WTC11 (cell line): ENCODE results near the gene E2F2. TPM values are rescaled to one million over a fixed set of nuclear protein-coding genes. Genes with fewer than 3 reads are reported as not detected.

Source experiments
- AFF4 ChIP-seq: sonication (generic); formaldehyde crosslinking; IDR thresholded peaks from 2 replicates; pipeline ENCODE4 v1.8.1; 2023; ENCODE audit warnings: mild to moderate bottlenecking, missing genetic modification reagents, borderline replicate concordance
- ATF6 ChIP-seq: sonication (generic); formaldehyde crosslinking; IDR thresholded peaks from 2 replicates; pipeline ENCODE4 v1.8.1; 2023; ENCODE audit warnings: mild to moderate bottlenecking, missing genetic modification reagents
- E2F4 ChIP-seq: sonication (generic); formaldehyde crosslinking; IDR thresholded peaks from 2 replicates; pipeline ENCODE4 v1.8.1; 2022; ENCODE audit warnings: low read depth, mild to moderate bottlenecking, moderate library complexity, missing genetic modification reagents, borderline replicate concordance
- EMX1 ChIP-seq: fragments of 250-450 bp; sonication (Bioruptor Pico); IDR thresholded peaks from 2 replicates; pipeline ENCODE4 v1.8.0; 2021; ENCODE audit warnings: mild to moderate bottlenecking
- ESRRA ChIP-seq: sonication (generic); formaldehyde crosslinking; IDR thresholded peaks from 2 replicates; pipeline ENCODE4 v1.8.1; 2022; ENCODE audit warnings: mild to moderate bottlenecking, missing genetic modification reagents, borderline replicate concordance
- FOXJ3 ChIP-seq: sonication (generic); formaldehyde crosslinking; IDR thresholded peaks from 2 replicates; pipeline ENCODE4 v1.9.0; 2021; ENCODE audit warnings: missing genetic modification reagents, mild to moderate bottlenecking, borderline replicate concordance
- GABPB1 ChIP-seq: sonication (generic); formaldehyde crosslinking; IDR thresholded peaks from 2 replicates; pipeline ENCODE4 v1.8.1; 2023; ENCODE audit warnings: mild to moderate bottlenecking, missing genetic modification reagents
- NFE2L1 ChIP-seq: sonication (generic); formaldehyde crosslinking; IDR thresholded peaks from 2 replicates; pipeline ENCODE4 v1.8.1; 2023; ENCODE audit warnings: missing genetic modification reagents
- NR1H2 ChIP-seq: sonication (generic); formaldehyde crosslinking; IDR thresholded peaks from 2 replicates; pipeline ENCODE4 v1.9.0; 2021; ENCODE audit warnings: mild to moderate bottlenecking, moderate library complexity, missing genetic modification reagents
- NR2C2 ChIP-seq: sonication (generic); formaldehyde crosslinking; IDR thresholded peaks from 2 replicates; pipeline ENCODE4 v1.8.0; 2022; ENCODE audit warnings: mild to moderate bottlenecking, missing genetic modification reagents
- OVOL2 ChIP-seq: fragments of 250-450 bp; sonication (Bioruptor Pico); IDR thresholded peaks from 2 replicates; pipeline ENCODE4 v1.9.0; 2021; ENCODE audit warnings: mild to moderate bottlenecking, borderline replicate concordance
- PREB ChIP-seq: sonication (generic); formaldehyde crosslinking; IDR thresholded peaks from 2 replicates; pipeline ENCODE4 v1.8.1; 2022; ENCODE audit warnings: mild to moderate bottlenecking, missing genetic modification reagents, moderate library complexity, borderline replicate concordance
- PRRX2 ChIP-seq: fragments of 250-450 bp; sonication (Bioruptor Pico); IDR thresholded peaks from 2 replicates; pipeline ENCODE4 v1.8.0; 2021; ENCODE audit warnings: mild to moderate bottlenecking
- SOX15 ChIP-seq: fragments of 250-450 bp; sonication (Bioruptor Pico); IDR thresholded peaks from 2 replicates; pipeline ENCODE4 v1.9.0; 2021; ENCODE audit warnings: mild to moderate bottlenecking
- SP1 ChIP-seq: sonication (generic); formaldehyde crosslinking; conservative IDR thresholded peaks from 2 replicates; pipeline ENCODE4 v1.8.1; 2022; ENCODE audit warnings: missing genetic modification reagents
- ZBTB43 ChIP-seq: sonication (generic); formaldehyde crosslinking; IDR thresholded peaks from 2 replicates; pipeline ENCODE4 v1.8.1; 2023; ENCODE audit warnings: mild to moderate bottlenecking, missing genetic modification reagents
- ZNF263 ChIP-seq: sonication (generic); formaldehyde crosslinking; IDR thresholded peaks from 2 replicates; pipeline ENCODE4 v1.8.1; 2022; ENCODE audit warnings: low read depth, mild to moderate bottlenecking, moderate library complexity, missing genetic modification reagents
- total RNA-seq: library from RNA; stranded (reverse); gene quantifications from 3 replicates; pipeline ENCODE4 v1.2.3, GENCODE V29; 2021
- TF ChIP-seq, protein P1 (sequence below): fragments of 250-450 bp; sonication (Bioruptor Pico); IDR thresholded peaks from 2 replicates; pipeline ENCODE4 v1.9.0; 2021; ENCODE audit warnings: mild to moderate bottlenecking, borderline replicate concordance
- TF ChIP-seq, protein P2 (sequence below): sonication (generic); formaldehyde crosslinking; IDR thresholded peaks from 2 replicates; pipeline ENCODE4 v1.8.0; 2022; ENCODE audit warnings: mild to moderate bottlenecking, missing genetic modification reagents
- TF ChIP-seq, protein P3 (sequence below): fragments of 250-450 bp; sonication (Bioruptor Pico); IDR thresholded peaks from 2 replicates; pipeline ENCODE4 v1.9.0; 2021; ENCODE audit warnings: mild to moderate bottlenecking

Gene E2F2
- total RNA-seq, 1 experiment from 2014 or later, result 5.6 TPM

DNA sequence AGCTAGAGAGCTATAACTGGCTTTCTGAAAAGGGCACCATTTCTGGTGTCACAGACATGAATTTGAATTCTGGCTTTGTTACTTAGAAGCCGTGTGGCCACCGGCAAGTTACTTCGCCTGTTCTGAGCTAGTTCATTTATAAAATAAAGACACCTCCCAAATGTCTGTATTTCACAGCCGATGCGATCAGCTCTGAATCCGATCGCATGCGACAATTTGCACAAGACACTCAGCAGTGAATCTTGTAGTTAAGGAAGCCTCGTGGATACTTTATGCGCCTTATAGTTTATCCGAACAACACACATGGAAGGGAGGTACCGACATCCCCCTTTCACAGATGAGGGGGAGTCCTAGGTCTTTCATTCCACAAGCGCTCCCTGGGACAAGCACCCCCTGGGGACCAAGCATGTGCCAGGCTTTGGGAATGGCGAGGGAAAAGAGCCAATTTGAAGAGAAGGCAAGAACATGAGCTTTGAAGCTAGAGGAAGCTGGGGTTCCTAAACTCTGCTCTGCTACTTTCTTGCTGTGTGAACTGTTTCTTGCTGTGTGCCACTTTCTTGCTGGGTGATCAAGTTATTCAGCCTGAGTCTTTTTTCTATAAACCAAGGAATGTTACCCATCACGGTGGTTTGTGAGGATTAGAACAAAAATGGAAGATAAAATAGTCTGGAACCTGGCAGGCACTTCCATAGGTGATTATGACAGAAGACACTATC is 24.4 kb upstream of the E2F2 start (continued):
- TF ChIP-seq ESRRA (no peak), SP1 (CRISPR knock-in tag) (no peak), SOX15 (no peak), ATF6 (CRISPR knock-in tag) (0 out of 2 replicates have a peak, but pooled peaks have one; percentile 49), PRRX2 (CRISPR knock-in tag) (peak; percentile 81), PREB (CRISPR knock-in tag) (no peak), NR2C2 (CRISPR knock-in tag) (no peak), GABPB1 (CRISPR knock-in tag) (no peak), E2F4 (CRISPR knock-in tag) (no peak), AFF4 (no peak), NFE2L1 (no peak), EMX1 (CRISPR knock-in tag) (peak; percentile 52; the same call in 1 of the 2 replicates), NR1H2 (CRISPR knock-in tag) (no peak), FOXJ3 (no peak), ZNF263 (no peak), ZBTB43 (CRISPR knock-in tag) (no peak), OVOL2 (CRISPR knock-in tag) (no peak)
- TF ChIP-seq, protein P1, sequence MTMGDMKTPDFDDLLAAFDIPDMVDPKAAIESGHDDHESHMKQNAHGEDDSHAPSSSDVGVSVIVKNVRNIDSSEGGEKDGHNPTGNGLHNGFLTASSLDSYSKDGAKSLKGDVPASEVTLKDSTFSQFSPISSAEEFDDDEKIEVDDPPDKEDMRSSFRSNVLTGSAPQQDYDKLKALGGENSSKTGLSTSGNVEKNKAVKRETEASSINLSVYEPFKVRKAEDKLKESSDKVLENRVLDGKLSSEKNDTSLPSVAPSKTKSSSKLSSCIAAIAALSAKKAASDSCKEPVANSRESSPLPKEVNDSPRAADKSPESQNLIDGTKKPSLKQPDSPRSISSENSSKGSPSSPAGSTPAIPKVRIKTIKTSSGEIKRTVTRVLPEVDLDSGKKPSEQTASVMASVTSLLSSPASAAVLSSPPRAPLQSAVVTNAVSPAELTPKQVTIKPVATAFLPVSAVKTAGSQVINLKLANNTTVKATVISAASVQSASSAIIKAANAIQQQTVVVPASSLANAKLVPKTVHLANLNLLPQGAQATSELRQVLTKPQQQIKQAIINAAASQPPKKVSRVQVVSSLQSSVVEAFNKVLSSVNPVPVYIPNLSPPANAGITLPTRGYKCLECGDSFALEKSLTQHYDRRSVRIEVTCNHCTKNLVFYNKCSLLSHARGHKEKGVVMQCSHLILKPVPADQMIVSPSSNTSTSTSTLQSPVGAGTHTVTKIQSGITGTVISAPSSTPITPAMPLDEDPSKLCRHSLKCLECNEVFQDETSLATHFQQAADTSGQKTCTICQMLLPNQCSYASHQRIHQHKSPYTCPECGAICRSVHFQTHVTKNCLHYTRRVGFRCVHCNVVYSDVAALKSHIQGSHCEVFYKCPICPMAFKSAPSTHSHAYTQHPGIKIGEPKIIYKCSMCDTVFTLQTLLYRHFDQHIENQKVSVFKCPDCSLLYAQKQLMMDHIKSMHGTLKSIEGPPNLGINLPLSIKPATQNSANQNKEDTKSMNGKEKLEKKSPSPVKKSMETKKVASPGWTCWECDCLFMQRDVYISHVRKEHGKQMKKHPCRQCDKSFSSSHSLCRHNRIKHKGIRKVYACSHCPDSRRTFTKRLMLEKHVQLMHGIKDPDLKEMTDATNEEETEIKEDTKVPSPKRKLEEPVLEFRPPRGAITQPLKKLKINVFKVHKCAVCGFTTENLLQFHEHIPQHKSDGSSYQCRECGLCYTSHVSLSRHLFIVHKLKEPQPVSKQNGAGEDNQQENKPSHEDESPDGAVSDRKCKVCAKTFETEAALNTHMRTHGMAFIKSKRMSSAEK (CRISPR knock-in tag), result no peak
- TF ChIP-seq, protein P2, sequence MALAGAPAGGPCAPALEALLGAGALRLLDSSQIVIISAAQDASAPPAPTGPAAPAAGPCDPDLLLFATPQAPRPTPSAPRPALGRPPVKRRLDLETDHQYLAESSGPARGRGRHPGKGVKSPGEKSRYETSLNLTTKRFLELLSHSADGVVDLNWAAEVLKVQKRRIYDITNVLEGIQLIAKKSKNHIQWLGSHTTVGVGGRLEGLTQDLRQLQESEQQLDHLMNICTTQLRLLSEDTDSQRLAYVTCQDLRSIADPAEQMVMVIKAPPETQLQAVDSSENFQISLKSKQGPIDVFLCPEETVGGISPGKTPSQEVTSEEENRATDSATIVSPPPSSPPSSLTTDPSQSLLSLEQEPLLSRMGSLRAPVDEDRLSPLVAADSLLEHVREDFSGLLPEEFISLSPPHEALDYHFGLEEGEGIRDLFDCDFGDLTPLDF (CRISPR knock-in tag), result no peak
- TF ChIP-seq, protein P3, sequence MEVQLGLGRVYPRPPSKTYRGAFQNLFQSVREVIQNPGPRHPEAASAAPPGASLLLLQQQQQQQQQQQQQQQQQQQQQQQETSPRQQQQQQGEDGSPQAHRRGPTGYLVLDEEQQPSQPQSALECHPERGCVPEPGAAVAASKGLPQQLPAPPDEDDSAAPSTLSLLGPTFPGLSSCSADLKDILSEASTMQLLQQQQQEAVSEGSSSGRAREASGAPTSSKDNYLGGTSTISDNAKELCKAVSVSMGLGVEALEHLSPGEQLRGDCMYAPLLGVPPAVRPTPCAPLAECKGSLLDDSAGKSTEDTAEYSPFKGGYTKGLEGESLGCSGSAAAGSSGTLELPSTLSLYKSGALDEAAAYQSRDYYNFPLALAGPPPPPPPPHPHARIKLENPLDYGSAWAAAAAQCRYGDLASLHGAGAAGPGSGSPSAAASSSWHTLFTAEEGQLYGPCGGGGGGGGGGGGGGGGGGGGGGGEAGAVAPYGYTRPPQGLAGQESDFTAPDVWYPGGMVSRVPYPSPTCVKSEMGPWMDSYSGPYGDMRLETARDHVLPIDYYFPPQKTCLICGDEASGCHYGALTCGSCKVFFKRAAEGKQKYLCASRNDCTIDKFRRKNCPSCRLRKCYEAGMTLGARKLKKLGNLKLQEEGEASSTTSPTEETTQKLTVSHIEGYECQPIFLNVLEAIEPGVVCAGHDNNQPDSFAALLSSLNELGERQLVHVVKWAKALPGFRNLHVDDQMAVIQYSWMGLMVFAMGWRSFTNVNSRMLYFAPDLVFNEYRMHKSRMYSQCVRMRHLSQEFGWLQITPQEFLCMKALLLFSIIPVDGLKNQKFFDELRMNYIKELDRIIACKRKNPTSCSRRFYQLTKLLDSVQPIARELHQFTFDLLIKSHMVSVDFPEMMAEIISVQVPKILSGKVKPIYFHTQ, result peak; percentile 48; the same call in 1 of the 2 replicates
